NCI-H2081 (cell line): ENCODE data around the gene FAM3C.
A peak's percentile ranks its signal among the peaks of the same experiment; 100 is the strongest.

ENCODE experiments used
- DNase-seq, 2 experiments: peaks; one replicate each; lab custom pipeline; 2025; lab: John Stamatoyannopoulos, UW

Gene FAM3C

GRCh38 chr7:121379930-121380329 is 16.2 kb downstream of the FAM3C start:
- no peak for DNase-seq

- DNase-seq, result no peak
Measured at GRCh38 chr7:121376979-121377378, 19.1 kb downstream of the FAM3C start.

- DNase-seq, result no peak
Measured at GRCh38 chr7:121373177-121373576, 22.9 kb downstream of the FAM3C start.

DNA sequence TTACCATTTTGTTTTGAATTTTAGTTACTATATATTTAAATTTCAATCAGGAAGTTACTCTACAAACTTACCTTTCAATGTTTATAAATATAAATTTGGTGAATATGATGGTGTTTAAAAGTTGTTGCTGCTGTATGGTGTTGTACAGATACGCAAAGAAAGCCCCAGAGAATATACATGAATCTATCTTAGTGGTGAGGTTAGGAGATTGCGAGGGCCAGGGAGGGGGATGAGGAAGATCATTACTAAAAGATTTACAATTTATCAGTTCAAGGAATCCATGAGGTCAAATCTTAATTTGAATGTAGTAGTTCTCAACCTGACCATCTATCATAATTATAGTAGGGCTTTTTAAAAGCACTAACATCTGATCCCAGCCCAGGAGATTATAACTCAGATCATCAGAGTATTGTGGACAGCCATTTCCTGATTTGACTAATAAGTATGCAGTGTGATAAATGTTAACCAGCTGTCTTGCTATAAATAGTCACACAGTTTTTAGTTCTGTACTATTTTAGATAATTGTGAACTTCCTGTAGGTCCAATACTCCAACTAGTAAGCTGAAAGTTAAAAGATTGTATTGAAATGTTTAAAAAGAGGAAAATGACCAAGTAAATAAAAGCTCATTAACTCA is 23.6 kb downstream of the FAM3C start:
- peak in 1 of 2 experiments; percentile 55 for DNase-seq

GRCh38 chr7:121371883-121372282 is 24.2 kb downstream of the FAM3C start:
- DNase-seq, result no peak

DNA sequence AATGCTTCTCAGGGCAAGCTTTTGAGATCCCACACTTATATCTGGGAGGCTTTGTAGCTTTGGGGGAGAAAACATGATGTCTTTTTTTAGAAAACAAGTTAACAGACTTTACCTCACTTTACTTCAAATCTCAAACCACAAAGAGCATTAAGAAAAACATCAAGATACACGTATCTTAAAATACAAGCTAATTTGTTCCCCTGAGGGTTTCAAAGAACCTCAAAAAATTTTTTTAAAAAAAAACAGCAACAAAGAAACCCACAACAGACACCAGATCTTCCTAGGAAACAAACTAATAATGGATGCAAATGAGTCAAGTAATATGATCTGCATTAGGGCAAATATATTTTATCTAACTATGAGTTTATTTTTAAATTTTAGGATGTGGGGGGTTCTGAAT is 24.7 kb downstream of the FAM3C start:
- DNase-seq, result no peak

- DNase-seq, result no peak
Measured at GRCh38 chr7:121369462-121369861, 26.6 kb downstream of the FAM3C start.

DNA sequence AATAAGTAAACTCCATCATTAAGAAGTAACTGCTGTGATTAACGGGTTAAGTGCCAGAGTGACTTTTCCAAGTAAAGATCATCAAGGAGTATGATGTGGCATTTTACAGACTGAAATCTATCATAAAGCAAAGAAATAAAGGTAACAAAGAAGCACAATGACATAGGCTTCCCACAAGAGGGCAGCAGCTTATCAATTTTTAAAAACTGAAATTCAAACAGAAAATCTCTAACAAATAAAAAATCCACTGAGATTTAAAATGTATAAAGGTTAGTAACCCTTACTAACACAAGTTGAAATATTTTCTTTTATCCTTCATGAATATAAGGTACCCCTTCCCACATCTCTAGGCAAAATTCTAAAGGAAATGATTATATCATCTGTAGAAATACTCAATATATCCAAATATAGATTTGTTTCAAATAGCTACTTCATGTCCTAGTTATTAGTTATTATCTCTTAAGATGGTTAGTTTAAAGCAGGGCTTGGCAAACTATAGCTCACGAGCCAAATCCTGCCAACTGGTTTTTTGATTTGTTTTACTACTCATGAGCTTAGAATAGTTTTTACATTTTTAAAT is 29.2 kb downstream of the FAM3C start:
- DNase-seq, result peak; percentile 14 to 19

DNA sequence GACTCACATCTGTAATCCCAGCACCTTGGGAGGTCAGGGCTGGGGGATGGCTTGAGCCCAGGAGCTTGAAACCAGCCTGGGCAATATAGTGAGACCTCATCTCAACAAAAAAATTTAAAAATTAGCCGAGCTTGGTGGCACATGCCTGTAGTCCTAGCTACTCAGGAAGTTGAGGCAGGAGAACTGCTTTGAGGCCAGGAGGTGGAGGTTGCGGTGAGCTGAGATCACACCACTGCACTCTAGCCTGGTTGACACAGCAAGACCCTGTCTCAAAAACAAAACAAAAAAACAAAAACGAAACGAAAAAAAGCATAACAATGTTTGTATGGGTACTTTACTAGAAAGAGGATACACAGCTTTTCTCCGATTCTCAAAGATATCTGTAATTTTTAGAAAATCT is 35.5 kb downstream of the FAM3C start:
- DNase-seq, result no peak

DNA sequence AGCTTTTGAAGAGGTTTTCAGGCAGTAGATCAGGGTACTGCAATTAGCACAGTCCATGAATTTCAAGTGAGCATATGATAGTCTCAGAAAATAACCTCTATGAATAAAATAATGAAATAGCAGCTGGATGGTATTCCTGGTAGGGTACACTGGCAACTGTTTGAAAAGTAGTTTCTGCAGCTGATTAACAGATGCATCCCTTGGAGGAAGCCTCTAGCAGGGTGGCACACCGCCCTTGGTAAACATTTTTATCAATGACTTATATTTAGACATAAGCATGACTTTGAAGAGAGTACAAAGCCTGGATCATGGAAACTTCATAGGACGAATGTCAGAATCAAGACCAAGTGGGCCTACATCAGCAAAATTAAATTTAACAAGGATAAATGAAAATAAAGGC is 40.5 kb downstream of the FAM3C start:
- DNase-seq, result no peak

GRCh38 chr7:121352323-121352722 is 43.8 kb downstream of the FAM3C start:
- DNase-seq, result no peak

- DNase-seq, result no peak
Measured at GRCh38 chr7:121351682-121352081, 44.4 kb downstream of the FAM3C start.

- no peak for DNase-seq
Measured at GRCh38 chr7:121344497-121344896, 51.6 kb downstream of the FAM3C start.

GRCh38 chr7:121344093-121344492 is 52.0 kb downstream of the FAM3C start:
- no peak for DNase-seq

GRCh38 chr7:121343302-121343701 is 52.8 kb downstream of the FAM3C start:
- DNase-seq, result no peak

DNA sequence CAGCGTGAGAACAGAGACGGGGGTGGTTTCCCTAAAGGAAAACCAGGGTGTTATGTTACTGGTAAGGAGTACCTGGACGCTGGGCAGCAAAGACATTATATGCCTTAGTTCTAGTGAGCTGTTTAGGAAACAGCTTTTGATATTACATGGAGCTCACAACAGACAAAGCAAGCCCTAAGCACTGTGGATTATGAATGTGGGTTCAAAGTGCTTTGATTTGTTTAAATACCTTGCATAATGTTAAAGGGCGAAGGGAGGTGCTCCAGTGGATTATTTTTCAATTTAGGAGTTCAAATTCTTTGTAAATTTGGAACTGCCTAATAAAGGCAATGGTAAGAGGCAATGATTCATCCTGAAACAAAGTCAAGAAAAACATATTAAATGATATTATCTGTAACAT is 53.5 kb downstream of the FAM3C start:
- DNase-seq, result no peak

DNA sequence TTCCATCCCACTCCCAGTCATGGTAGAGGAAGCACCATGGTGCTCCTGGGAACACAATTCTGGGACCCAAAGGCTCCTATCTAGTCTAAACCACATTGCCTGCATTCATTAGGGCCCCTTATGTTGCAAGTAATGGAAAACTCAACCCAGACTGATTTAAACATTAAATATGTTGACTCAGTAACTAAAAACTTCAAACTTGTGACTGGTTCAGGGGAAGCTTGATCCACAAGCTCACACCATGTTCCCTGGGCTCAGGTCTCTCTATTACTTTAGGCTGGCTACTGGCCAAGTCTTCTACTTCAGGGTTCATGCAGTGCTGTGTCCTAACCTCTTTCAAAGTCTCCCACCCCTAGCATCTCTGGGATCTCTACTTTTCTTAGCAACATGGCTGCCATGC is 54.2 kb downstream of the FAM3C start:
- DNase-seq, result no peak

GRCh38 chr7:121339082-121339481 is 57.0 kb downstream of the FAM3C start:
- DNase-seq, result no peak

- peak in 1 of 2 experiments; percentile 46 for DNase-seq
Measured at GRCh38 chr7:121337398-121337797, 58.7 kb downstream of the FAM3C start.

DNA sequence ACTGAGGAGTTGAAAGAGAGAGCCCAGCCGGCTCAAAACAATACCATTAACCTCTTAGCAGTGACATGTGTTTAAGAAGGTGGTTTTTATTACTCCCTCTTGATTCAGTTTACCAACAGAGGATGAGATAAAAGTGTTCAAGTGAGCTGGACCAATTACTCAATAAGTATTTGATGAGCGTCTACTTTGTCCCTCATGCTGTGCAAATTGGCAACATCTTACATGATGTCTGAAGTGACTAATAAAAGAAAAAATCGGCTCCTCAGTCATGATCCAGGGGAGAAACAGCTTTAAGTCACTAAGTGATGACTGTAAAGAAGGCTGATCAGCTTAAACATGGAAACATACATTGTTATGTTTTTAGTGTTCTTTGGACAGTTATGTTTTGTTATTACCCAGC is 59.5 kb downstream of the FAM3C start:
- no peak for DNase-seq

DNA sequence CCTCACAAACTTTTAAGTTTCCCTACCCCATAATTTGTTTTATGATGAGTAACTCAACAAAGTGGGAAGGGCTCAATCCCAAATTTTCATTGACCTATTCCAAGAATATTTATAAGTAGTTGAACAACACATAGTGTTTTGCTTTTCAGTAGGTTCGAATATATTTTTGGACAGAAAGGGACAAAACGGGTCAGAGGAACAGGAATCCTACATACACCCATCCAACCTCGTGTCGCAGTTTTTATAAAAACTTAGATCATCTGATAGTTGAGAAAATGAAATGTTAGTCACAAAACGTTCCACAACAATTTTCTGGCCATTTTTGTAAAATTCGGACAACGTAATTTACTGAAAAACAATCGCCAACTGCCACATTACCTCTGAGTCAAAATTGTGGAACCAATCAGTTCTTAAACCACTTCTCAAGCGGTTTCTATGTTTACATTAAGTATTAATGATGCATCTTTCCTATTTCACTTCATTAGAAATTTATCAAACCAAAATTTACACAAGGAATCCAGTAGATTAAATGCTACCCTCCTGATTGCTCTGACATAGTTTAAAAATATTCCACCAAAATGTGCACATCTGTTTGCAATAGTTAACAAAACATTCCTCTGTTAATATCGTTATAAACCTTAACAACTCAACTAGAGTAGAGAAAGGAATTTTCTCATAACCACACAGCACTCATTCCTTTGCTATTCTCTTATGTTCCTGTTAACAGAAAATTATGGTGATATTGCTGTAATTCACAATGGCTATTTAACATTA is 61.0 kb downstream of the FAM3C start:
- no peak for DNase-seq

- DNase-seq, result no peak
Measured at GRCh38 chr7:121334376-121334775, 61.7 kb downstream of the FAM3C start.

DNA sequence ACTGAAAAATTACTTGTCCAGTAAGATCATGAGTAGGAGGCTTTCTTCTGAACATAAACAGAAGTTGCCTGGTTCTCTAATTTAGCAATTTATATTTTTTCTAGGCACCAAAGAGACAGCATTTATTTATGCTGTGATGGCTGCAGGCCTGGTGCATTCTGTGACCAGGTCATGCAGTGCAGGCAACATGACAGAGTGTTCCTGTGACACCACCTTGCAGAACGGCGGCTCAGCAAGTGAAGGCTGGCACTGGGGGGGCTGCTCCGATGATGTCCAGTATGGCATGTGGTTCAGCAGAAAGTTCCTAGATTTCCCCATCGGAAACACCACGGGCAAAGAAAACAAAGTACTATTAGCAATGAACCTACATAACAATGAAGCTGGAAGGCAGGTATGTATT is 64.5 kb downstream of the FAM3C start:
- DNase-seq, result no peak
